Bone marrow (tissue), 2 donors: Measurements from ENCODE around the gene SP6.

Source experiments
- DNase-seq, 2 donors: peaks; one replicate each; lab custom pipeline; 2025; lab: John Stamatoyannopoulos, UW

SP6 gene

DNA sequence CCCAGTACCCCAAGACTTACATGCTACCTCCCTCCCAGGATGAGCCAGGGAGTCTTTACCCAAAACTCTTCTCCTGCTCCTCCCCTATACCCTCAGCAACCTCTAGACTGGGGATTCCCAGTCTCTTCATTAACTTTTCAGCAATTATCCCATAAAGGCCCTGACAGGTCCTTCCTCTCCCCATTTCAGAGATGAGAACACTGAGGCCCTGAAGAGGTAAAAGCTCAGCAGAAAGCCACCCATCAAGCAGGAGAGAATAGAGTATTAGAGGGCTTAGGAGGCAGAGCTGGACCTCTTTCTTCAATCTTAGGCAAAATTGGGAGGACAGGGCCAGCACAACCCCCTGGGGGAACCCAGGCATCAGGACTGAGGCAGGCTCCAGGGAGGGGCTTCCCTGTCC lies 5.9 kb upstream of the SP6 start:
- no peak for DNase-seq

DNA sequence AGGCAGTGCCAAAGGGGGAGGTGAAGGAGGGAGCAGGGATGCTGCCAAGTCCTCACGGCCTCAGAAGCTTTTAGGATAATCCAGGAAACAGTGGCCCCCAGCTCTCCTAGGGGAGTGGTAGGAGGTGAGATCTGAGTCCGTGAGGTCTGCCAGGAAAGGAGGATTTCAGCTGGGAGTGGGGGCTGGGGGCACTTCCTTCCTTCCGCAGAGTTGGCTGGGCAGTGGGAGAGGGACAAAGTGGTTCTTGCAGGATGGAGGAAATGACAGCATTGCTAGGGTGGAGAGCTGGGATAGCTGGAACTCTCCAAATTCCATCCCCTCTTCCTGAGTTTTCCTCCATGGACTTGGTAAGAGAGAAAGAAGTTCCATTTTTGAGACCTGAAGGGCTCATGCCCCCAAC lies 4.8 kb upstream of the SP6 start:
- DNase-seq, result no peak

DNA sequence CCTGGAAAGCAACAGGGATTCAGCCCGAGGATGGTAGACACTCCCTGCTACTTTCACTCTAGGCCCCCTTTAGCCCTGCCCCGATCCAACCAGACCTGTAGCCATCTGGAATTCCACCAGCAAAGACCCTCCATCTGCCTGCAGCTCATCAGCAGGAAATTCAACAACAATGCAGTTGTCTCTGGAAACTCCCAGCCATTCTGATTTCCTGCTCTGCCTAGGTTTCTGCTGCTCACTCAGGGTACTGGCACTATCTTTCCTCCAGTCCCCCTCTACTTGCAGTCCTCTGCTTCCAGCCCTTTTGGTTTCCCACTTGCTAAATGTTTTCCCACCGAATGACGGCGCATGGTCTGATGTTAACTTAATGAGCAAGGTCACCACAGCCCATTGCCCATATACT lies 2.7 kb upstream of the SP6 start:
- DNase-seq, result no peak

DNA sequence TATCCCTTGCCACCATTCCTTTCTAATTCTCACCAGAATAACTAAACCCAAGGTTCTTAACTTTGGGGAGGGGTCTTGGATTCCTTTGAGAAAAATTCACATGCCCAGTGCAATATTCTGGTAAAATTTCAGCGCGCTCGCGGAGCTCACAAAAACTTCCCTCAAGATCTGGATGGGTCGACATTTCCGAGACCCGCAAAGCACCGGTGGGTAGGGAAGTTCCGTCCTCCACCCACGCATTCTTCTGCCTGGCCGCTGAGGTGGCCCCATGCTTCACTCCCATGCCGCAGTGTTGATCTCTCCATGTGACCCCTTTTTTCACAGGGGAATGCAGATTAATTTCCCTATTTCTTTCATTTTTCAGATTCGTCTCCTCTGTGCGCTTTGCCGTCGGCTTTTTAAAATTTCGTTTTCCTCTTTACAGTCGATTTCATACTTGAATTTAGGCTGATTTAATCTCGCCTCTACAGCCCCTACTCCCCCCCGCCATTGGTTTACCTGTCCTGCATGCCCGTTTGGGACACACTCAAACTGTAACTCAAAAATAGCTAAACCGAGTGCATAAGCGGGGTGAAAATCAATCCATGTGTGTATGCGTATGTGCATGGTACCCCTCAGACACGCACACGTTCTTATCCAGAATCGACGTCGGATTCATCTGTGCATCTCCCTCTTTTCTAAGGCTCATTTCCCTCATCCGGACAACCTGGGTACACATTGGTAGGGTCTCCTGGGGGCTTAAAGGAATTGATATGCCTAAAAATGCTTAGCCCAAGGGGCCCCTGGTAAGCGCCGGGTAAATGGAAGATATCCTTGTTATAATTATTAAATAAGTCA lies 1.4 kb upstream of the SP6 start:
- DNase-seq, result no peak

DNA sequence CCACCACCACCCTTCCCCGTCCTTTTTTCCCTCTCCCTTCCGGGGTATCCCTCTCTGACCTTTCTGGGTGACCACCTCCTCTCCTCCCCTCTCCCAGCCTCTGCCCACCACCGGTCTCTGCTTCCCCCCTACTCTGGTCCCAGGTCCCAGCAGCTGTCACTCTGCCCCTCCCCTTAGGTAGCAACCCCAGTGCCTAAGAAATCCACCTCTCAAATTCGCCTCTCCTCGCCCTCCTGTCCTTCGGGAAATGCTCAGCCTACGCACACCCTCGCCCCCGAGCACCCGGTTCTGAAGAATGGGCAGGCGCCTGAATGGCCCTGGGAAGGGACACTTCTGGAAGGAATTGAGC lies 775 bp upstream of the SP6 start:
- no peak for DNase-seq

DNA sequence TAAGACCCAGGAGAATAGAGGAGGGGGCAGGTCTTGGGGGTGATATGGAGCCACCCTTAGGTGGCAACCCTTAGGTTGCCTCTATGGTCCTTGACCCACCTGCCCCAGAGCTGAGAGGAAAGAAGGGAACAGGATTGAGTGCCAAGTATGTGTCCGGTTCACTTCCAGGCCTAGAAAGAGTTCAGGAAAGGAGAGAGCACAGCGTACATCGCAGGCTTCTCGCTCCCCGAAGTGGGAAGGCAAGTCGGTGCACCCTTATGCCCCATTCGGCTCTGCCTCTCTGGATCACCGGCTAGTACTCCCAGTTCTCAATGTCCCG lies 631 bp downstream of the SP6 start:
- DNase-seq, result no peak

DNA sequence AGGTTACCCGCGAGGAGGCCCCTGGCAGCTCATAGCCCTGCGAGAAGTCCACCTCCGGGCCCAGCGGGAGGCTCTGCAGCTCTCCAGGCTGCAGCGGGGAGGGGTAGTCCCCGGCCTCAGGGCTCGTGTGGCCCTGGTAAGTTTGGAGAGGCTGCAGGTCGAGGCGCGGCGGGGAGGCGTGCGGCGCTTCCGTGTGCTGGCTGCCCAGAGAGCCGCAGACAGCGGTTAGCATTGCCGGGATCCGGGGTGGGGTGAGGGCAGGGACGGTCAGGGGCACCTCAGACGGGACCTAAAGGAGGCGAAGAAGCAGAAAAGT lies 2.8 kb downstream of the SP6 start:
- DNase-seq, result no peak

DNA sequence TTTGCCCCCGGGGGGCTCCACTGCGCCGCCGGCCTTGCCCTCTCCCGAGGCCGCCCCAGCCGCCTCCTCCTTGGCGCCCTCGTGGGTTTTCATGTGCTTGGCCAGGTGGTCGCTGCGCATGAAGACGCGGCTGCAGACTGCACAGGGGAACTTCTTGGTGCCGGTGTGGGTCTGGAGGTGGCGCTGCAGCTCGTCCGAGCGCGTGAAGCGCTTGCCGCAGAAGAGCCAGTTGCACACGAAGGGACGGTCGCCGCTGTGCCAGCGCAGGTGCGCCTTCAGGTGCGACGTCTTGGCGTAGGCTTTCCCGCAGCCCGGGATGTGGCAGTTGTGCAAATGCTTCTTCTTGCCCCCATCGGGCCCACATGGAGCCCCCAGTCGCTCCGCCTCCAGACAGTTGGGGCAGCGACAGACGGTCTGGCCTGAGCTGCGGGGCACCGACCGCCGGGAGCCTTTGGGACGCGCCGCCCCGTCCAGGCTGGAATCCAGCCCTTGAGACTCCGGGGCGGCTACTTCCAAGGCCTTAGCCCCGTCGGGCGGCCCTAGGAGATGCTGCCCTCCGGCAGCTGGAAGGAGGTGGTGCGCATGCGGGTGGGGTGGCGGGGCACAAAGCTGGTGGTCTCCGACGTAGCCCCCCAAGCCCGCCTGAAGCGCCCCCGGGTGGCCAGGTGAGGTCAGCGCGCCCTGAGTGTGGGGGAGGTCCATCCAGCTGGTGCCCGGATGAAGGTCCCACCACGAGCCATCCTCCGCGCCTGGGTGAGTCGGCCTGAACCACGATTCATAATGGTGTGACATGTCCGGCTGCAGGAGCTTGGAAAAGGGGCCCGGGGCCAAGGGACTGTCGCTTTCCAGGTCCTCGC lies 3.4 kb downstream of the SP6 start:
- peak in 1 of 2 donors; percentile 12 for DNase-seq

DNA sequence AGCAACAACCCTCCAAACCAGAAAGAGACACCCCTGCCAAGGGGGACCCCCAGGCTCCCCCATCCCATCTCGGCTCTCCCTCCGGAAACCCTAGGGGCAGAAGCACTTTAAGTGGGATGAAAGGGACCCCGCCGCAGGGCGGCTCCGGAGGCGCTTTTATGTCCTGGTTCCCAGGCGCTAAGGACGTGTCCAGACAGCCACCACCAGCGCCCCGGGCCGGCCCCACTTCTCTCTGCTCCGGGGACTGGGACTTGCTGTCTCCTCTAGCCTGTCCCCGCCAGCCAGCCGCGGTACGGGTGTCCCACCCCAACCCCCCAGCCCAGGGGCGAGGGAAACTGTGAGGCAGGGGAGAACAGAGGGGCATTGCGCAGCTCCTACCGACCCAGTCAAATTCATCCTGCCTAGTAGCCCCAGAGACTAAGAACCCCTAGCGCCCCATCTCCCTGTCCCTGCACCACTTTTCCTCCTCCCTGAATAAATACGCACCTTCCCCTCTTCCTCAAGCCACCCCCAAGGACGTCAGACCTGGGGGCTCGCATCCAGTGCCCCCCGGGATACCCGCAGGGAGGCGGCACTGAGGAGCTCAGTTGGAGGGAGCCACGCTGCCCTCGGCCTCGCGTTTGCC lies 4.1 kb downstream of the SP6 start:
- no peak for DNase-seq

DNA sequence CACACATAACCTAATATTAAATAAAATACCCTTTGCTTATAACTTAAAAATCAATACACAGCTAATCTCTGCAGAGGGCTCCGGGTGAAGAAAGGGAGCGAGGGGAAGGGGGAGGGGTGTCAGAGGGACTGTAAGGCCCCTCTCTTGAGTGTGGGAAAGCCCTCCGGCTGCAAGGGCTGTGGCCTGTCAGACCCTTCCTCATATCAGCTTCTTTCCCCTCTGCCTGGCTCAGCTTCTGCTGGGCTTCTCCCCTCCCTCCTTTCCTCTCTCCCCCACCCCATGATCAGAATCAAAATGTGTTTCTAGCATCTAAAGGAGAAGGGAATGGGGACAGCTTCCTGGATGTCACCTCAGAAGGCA lies 5.3 kb downstream of the SP6 start:
- no peak for DNase-seq

DNA sequence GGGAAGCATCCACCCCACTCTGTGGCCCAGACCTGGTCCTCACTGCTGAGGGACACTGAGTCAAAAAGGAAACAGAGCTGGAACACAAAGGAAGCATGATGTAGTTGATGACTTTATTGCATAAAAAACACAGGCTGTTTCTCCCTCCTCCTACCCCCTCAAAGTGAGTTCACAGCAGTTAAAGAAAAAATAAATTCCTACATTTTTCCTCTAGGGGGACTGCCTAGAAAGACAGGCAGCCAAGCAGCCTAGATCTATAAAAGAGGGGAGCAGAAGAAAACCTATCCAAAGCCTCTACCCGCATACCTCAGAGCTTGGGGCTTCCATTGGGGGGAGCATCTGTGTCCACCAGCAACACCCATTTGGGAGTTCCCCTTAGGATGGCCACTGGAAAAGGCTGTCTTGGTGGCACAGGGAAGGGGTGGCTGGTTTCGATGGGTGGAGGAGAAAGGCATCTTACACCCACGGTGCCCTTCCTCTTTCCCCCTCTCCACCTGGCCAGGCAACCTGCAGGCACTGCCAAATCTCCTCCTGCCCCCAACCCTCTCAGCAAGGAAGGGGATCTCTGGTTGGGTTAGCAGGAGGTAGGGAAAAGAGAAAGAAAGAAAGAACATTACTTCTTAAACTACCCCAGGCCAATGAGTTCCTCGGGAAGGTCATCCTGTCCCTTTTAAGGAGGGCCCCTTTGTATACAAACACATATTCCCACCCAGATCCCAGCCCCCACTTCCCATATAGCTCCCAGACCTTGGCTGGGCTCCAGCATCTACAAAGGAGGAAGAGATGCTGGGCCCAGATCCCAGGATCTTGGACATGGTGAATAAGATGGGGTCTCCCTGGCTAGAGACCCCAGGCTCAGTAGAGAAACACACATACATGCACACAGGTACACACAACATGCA lies 5.9 kb downstream of the SP6 start:
- DNase-seq, result no peak

DNA sequence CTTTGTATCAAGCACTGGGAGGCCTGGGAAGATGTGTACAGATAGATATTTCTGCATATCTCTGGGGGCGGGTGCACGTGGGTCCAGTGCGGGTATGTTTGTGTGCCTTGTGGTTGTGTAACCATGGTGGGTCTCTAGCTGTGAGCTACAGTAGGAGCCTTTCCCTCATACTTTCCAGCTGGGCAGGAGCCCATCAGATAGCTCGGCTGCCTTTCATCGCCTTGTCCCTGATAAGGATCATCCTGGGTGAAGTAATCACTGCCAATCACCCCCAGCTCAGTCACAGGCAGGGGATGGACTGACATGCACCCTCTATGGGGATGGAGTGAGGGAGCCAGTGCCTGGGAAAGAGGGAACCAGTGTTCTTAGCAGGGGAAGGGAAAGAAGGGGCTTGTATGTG lies 6.7 kb downstream of the SP6 start:
- no peak for DNase-seq

DNA sequence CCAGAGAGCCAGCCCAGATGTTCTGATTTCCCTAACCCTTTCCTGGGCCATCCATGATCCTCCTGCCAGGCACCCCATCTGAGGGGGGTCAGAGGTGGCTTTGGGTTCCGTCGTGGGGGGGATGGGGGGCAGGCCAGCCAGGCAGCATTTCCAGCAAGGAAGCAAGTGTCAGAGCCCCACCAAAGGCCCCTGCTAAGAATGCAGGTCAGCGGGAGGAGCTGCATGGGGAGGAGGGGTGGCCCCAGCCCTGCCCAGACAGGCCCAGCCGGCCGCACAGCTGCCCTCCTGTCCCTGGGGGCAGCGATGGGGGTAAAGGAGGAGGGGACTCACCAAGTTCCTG lies 7.6 kb downstream of the SP6 start:
- DNase-seq, result no peak

DNA sequence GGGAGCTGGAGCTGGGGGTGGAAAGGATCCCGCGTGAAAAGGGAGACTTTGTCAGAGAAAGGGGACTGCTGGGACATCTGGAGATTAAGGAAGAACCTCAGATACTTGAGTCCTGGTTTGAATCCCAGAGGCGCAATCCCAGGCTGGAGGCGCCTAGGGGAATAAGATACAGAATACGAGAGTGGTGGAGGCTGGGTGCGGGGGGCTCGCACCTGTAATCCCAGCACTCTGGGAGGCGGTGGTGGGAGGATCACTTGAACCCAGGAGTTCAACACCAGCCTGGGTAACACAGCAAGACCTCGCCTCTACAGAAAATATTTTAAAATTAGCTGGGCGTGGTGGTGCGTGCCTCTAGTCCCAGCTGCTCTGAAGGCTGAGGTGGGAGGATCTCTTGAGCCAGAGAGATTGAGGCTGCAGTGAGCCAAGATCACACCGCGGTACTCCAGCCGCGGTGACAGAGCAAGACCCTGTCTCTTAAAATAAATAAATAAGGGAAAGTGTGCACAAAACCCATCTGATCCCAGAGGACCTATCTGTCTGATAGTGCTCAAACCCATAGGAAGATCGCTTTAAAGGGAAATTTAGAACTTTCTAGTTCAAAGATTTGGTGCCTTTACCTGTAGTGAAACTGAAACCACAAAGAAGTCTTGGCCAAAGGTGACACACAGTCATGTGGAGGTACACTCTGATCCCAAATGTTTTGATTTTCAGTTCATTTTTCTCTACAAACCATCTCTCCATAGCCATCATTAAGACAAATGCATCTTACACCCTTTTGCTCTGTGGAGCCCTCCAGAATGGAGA lies 9.3 kb downstream of the SP6 start:
- DNase-seq, result no peak

DNA sequence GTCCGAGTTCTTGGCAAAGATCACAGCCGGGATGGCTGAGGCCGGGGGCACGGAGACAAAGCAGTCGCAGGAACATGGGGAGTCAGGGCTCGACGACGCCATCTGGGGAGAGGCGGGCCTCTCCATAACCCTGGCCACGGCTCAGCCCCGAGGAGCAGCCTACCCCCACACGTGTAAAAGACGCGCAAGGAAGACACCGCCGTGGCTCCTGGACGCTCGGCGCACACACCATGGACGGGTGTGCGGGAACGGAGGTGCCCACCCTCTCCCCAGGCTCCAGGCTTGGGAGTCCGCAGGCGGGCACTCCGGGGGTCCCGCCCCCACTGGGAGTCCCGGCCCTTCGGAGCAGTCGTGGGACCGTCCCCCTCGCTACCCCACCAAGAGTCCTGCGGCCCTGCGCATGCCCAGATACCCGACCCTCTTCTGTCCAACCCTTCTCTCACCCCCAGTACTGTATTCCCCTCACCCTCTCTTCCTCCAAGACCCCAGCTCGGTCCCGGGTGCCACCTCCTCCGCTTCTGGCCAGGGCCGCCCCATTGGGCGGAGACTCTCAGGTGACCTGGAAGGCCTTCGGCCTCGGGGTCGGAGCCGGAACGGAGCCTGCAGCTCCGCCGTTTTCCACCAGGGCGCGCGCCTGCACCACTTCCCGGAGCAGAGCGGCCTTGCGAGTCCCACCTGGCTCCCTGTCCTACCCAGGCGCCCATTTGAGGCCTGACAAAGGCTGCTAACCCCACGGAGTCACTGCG lies 10.0 kb downstream of the SP6 start, which contains the start of gene SCRN2:
Gene SCRN2, minus strand, starts transcription at position 532 of the 746 bp plus-strand sequence. Its CDS starts 430 bp downstream, at position 102.
- peak; percentile 51 to 61 for DNase-seq

DNA sequence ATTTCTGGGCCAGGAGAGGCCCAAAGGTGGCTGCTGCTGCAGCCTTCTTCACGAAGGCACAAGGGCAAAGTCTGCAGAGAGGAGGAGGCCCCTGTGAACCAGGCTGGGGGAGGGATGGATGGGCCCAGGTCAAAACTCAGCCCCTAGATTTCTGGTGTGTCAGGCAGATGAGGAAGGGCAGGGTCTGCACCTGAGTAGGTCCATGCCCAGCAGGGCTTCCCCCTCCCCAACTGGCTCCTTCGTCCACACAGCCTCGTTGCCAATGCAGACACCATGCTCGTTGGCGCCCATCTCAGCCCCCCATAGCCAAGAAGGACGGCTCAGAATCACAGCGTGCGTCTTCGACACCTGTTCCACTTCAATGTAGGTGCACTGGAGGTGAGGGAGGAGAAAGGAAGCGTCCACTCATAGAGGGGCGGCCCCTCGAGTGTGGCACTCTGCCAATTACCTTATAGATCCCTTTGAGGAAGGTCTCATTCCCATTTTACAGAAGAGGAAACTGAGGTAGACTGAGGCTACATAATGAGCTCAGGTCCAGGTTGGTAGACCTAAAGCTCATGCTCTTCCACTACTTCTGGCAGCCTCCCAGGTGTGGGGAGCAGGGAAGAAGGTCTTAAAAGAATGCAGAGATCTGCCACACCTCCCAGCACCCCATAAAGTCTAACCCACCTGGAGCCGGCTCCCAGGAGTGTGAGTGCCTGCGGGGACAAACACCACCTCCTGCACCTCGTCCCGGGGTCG lies 10.8 kb downstream of the SP6 start:
- DNase-seq, result no peak

DNA sequence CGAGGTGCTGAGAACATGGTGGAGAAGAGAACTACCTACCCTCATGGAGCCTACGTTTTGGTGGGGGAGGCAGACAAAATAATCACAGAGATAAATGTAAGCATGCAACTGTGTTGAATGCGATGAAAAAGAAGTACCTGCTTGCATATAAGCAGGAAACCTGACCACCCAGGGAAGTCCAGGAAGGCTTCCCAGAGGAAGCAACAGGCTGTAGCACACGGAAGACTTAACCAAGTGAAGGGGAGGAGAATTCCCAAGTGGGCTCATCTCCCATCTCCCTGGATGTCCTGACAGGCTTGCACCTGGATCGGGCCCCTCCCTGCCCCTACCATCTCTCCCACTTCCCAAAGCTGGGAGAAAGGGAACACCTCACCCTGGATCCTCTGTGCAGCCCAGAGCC lies 11.9 kb downstream of the SP6 start:
- DNase-seq, result no peak

DNA sequence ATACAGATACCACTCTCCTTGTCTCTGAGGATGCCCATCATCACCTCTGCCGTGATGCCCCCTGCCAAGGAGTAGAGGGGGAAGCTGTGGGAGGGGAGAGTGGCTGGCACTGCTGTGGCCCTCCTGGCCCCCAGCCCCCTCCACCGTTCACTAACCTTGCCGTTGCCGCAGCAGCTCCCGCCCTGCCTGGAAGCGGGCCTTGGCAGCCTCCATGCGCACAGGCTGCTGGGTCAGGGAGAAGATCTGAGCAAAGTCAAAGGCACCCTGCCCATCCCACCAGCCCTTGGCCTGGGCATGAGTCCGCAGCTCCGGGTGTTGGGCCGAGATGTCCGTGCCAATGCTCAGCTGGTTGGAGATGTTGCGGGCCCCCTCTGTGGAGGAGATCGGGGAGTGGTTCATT lies 12.3 kb downstream of the SP6 start:
- no peak for DNase-seq

DNA sequence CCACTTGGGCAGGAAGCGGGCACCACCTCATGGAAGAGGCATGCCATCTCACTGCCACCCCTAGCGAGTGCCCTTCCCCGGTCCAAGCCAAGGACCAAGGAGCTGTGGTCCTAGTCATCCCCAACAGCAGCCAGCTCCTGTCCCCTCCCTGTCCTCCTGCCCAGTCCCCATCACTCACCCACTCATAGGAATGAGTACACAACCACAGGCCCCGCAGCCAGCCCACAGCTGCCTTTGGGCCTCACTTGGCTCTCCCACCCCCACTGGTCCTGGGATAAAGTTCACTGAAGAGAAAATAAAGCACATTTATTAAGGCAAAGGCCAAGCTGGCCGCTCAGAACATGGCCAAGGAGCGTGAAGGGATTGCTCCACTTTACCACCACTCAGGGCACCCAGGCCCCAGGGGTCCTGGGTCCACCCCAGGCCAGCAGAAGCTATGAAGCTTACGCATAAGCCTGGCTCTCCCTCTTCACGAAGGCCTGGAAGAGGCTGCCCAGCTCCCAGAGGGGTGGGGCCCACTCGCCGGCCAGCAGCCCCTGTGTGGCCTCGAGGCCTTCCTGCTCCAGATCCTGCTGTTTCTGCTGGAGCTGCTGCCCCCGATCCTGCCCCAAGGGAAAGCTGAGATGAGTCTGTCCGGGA lies 13.4 kb downstream of the SP6 start:
- DNase-seq, result no peak

DNA sequence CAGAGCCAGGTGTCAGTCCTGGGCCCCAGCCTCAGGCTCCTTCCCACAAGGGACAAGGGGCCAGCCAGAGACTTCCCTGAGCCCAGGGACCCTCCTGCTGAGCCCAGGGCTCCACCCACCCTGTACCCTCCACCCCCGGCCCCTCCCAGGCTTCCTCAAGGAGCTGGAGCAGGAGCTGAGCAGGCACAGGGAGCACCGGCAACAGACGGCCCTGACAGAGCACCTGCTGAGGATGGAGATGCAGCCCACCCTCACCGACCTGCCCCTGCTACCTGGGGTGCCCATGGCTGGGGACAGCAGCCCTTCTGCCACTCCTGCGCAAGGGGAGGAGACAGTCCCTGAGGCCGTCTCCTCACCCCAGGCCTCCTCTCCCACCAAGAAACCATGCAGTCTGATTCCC lies 14.4 kb downstream of the SP6 start:
- no peak for DNase-seq
